ENCODE measurements around the gene CIAO3.

CIAO3 gene

DNA sequence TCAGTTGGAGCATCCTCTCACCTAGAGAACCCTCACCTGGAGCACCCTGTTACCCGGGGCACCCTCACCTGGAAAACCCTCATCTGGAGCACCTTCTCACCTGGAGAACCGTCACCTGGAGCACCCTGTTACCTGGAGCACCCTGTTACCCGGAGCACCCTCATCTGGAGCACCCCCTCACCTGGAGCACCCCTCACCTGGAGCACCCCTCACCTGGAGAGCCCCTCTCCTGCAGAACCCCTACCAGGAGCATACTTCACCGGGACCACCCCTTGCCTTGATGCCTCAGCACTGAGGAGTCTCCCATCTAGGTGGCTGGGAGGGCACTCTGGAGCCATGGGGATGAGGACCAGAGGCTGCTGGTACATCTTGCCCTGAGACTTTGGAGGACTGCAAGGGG is 31.8 kb downstream of the CIAO3 start:
- DNase-seq (ENCODE audit: low spot score in 2 of 2) (no peak), ATAC-seq (no peak)
- Mint-ChIP-seq H3K27ac (no peak overlapping the region), H3K36me3 (no peaks in the 10 kb centered on the region), H3K4me1 (peaks cover 5% of the 10 kb centered on the region), H3K9me3 (no peaks in the 10 kb centered on the region), H3K4me3 (no peak overlapping the region)

GRCh38 chr16:708019-708418 is 32.8 kb downstream of the CIAO3 start:
- no peak for ATAC-seq
- Mint-ChIP-seq H3K4me3 (no peak overlapping the region), H3K27ac (no peak overlapping the region), H3K36me3 (no peaks in the 10 kb centered on the region), H3K4me1 (peaks cover 5% of the 10 kb centered on the region), H3K9me3 (no peaks in the 10 kb centered on the region)
- DNase-seq (ENCODE audit: low spot score in 2 of 2) = no peak

DNA sequence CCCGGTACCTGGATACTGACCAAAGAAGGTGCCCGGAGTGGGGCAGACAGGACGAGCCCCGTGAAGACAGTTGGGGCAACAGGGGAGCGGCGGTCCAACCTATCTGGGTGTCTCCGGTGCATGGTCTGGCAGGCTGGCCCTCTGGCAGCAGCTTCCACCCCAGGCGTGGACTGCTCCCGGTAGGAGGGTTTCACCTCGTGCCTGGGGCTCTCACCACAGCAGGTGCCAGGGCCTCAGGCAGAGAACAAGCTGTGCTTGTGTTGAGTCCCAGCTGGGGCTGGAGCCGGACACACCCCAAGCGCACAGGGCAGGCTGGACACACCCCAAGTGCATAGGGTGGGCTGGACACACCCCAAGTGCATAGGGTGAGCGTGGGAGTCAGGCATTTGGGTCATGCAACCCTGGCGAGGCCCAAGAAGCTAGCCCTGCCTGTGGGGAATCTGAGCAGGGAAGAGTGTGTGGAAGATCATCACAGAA is 33.7 kb downstream of the CIAO3 start:
- no peak for ATAC-seq
- H3K27ac Mint-ChIP-seq = no peak overlapping the region
- H3K4me3 Mint-ChIP-seq = no peak overlapping the region
- no peaks in the 10 kb centered on the region for H3K36me3 Mint-ChIP-seq
- DNase-seq (ENCODE audit: low spot score in 2 of 2) = no peak
- H3K4me1 Mint-ChIP-seq = no peaks in the 10 kb centered on the region
- no peaks in the 10 kb centered on the region for H3K9me3 Mint-ChIP-seq

- Mint-ChIP-seq H3K4me1 (no peaks in the 10 kb centered on the region), H3K27ac (no peak overlapping the region), H3K4me3 (no peak overlapping the region), H3K9me3 (no peaks in the 10 kb centered on the region), H3K36me3 (peaks cover under 1% of the 10 kb centered on the region)
- DNase-seq (ENCODE audit: low spot score in 2 of 2) = no peak
- ATAC-seq = no peak
Observed at GRCh38 chr16:706189-707061, 34.4 kb downstream of the CIAO3 start.

GRCh38 chr16:705431-706188 is 35.2 kb downstream of the CIAO3 start, which contains the start of gene FBXL16:
Gene FBXL16, minus strand, starts transcription at chr16:705801. Its CDS starts 8,396 bp downstream, at chr16:697405.
- Mint-ChIP-seq H3K36me3 (peaks cover 5% of the 10 kb centered on the region), H3K4me3 (no peak within 1 kb of the TSS), H3K4me1 (no peaks in the 10 kb centered on the region), H3K9me3 (no peaks in the 10 kb centered on the region), H3K27ac (no peak within 1 kb of the TSS)
- no peak for ATAC-seq
- no peak for DNase-seq (ENCODE audit: low spot score in 2 of 2)

- Mint-ChIP-seq H3K36me3 (peaks cover 5% of the 10 kb centered on the region), H3K4me3 (no peak overlapping the region), H3K9me3 (no peaks in the 10 kb centered on the region), H3K4me1 (no peaks in the 10 kb centered on the region), H3K27ac (no peak overlapping the region)
- ATAC-seq (no peak), DNase-seq (ENCODE audit: low spot score in 2 of 2) (no peak)
Observed at GRCh38 chr16:704552-705380, 36.0 kb downstream of the CIAO3 start.

- ATAC-seq (no peak), DNase-seq (ENCODE audit: low spot score in 2 of 2) (no peak)
- Mint-ChIP-seq H3K36me3 (peaks cover 5% of the 10 kb centered on the region), H3K9me3 (no peaks in the 10 kb centered on the region), H3K4me3 (no peak overlapping the region), H3K4me1 (peaks cover 6% of the 10 kb centered on the region), H3K27ac (no peak overlapping the region)
Observed at GRCh38 chr16:704047-704446, 36.8 kb downstream of the CIAO3 start.

DNA sequence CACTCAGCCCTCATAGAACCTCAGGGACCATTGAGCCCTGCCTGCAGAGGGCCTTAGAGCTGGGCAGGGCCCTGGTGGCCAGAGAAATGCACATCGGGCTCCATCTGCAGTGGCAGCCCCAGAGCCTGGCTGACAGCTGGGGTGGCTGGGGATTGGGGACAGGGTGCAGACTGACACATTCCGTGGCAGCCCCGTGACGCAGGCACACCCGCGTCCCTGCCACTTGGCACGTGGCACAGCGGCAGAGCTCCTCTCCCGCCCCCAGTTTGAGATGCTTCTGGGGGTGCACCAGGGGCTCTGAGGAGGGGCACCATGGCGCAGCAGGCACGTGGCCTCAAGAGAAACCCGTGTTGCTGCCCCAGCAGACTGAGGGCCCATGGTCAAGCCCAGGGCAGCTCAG is 37.4 kb downstream of the CIAO3 start:
- Mint-ChIP-seq H3K27ac (no peak overlapping the region), H3K36me3 (peaks cover 5% of the 10 kb centered on the region), H3K4me3 (no peak overlapping the region), H3K4me1 (peaks cover 9% of the 10 kb centered on the region), H3K9me3 (no peaks in the 10 kb centered on the region)
- DNase-seq (ENCODE audit: low spot score in 2 of 2) (no peak), ATAC-seq (no peak)

- no peak for ATAC-seq
- H3K4me3 Mint-ChIP-seq = no peak overlapping the region
- H3K9me3 Mint-ChIP-seq = no peaks in the 10 kb centered on the region
- H3K36me3 Mint-ChIP-seq = peaks cover 5% of the 10 kb centered on the region
- H3K27ac Mint-ChIP-seq = no peak overlapping the region
- H3K4me1 Mint-ChIP-seq = peaks cover 9% of the 10 kb centered on the region
- DNase-seq (ENCODE audit: low spot score in 2 of 2) = no peak
Observed at GRCh38 chr16:702341-702740, 38.5 kb downstream of the CIAO3 start.

DNA sequence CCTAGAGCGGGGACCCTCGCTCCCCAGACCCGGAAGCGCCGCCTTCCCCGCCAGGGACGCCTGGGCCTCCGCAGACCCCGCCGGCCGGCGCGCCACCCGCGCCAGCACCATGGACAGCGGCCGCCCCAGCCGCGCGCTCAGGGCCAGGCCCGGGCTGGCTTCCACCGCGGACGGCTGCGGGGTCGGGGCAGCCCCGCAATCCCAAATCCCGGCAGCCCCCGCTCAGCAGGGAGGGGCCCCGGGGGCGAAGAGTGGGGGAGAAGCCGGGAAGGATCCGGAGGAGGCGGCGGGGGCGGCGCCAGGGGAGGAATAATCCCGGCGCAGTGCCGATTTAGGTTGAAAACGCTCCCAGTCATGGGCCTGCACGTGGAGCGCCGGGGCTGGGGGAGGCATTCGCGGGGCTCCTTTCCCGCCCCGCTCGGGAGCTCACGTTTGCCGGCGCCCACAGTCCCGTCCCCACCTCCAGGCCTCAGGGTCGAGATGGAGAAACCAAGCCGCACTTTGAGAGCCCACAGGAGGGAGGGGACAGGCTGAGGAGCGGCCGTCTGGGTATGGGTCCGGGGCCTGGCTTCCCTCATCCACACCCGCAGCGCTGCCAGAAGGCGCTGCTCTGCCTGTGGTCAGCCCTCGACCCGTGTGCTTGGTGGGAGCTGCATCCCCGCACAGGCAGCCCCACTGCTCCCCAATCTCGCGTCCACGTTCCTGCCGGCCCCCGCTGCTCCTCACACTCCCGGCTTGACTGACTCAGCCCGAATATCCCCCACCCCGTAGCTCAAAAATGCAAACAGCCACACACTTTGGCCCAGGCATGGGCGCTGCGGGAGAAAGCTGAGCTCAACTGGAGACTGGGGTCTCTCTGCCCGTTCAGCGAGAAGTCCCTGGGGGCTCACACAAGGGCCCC is 39.9 kb downstream of the CIAO3 start:
- H3K4me3 Mint-ChIP-seq = no peak overlapping the region
- peak in 1 of 2 donors; percentile 59 for DNase-seq (ENCODE audit: low spot score in 2 of 2)
- peak; percentile 63 for ATAC-seq
- H3K27ac Mint-ChIP-seq = no peak overlapping the region
- peaks cover 5% of the 10 kb centered on the region for H3K36me3 Mint-ChIP-seq
- peaks cover 9% of the 10 kb centered on the region for H3K4me1 Mint-ChIP-seq
- H3K9me3 Mint-ChIP-seq = no peaks in the 10 kb centered on the region

- no peak for ATAC-seq
- H3K4me3 Mint-ChIP-seq = no peak overlapping the region
- no peak overlapping the region for H3K27ac Mint-ChIP-seq
- no peaks in the 10 kb centered on the region for H3K9me3 Mint-ChIP-seq
- no peak for DNase-seq (ENCODE audit: low spot score in 2 of 2)
- peaks cover 14% of the 10 kb centered on the region for H3K4me1 Mint-ChIP-seq
- H3K36me3 Mint-ChIP-seq = peaks cover 5% of the 10 kb centered on the region
Observed at GRCh38 chr16:698911-699671, 41.7 kb downstream of the CIAO3 start.

GRCh38 chr16:695355-696089 is 45.3 kb downstream of the CIAO3 start:
- Mint-ChIP-seq H3K4me1 (peaks cover 22% of the 10 kb centered on the region), H3K4me3 (peak overlapping the region; percentile 79), H3K27ac (peak overlapping the region; percentile 80), H3K9me3 (no peaks in the 10 kb centered on the region), H3K36me3 (peaks cover 7% of the 10 kb centered on the region)
- DNase-seq (ENCODE audit: low spot score in 2 of 2) (peak; percentile 59 to 81), ATAC-seq (peak; percentile 85)

- Mint-ChIP-seq H3K4me3 (peak overlapping the region; percentile 79), H3K36me3 (peaks cover 7% of the 10 kb centered on the region), H3K9me3 (no peaks in the 10 kb centered on the region), H3K4me1 (peaks cover 22% of the 10 kb centered on the region), H3K27ac (peak overlapping the region; percentile 80)
- ATAC-seq (no peak), DNase-seq (ENCODE audit: low spot score in 2 of 2) (no peak)
Observed at GRCh38 chr16:694863-695354, 45.9 kb downstream of the CIAO3 start.
